HCT116 (cell line): ENCODE results near the gene MYO7B. TPM values are rescaled to one million over a fixed set of nuclear protein-coding genes. Genes with fewer than 3 reads are reported as not detected.

ENCODE experiments used
- ATAC-seq: fragments of 200-7000 bp; cut with Tn5 transposase; 2 replicates; pipeline ENCODE4 v1.9.1; 2020; ENCODE audit warnings: mild to moderate bottlenecking, moderate library complexity
- BruUV-seq: library from RNA; stranded (reverse); fragments of 400-500 nt; replicated peaks from 2 replicates; lab custom pipeline; 2021; lab: Mats Ljungman, UMichigan
- CTCF ChIA-PET: fragments of 300-600 bp; sonication (Branson Sonifier 250); formaldehyde crosslinking; loops from one replicate; lab custom pipeline; 2021; ENCODE audit warnings: antibody characterized with exemption; lab: Charles Lee
- POLR2A ChIA-PET: fragments of 300-600, 350-600 bp; sonication (Branson Sonifier 250); formaldehyde crosslinking; loops from one replicate; lab custom pipeline; 2021; ENCODE audit warnings: antibody characterized with exemption; lab: Charles Lee
- RAD21 ChIA-PET, 2 experiments: fragments of 300-600 bp; sonication (Branson Sonifier 250); formaldehyde crosslinking; loops; one replicate each; lab custom pipeline; 2023; ENCODE audit warnings: low total read pairs in 2 of 2; ENCODE audit not compliant: uncharacterized antibody in 2 of 2, unreplicated experiment in 2 of 2, low non-redundant PET in 1 of 2; lab: Charles Lee
- DNase-seq: peaks from one replicate; pipeline ENCODE4 v3.0.0-alpha.2; 2010; ENCODE audit warnings: low read depth, low spot score
- H2AFZ ChIP-seq: fragments of 200-600 bp; shearing (Covaris generic), sonication (generic); 2 replicates; pipeline ENCODE4 v1.6.1; 2017; ENCODE audit warnings: low read depth, mixed run types, mixed read lengths, antibody characterized with exemption, low read length; ENCODE audit not compliant: poor library complexity, severe bottlenecking
- H3K27ac ChIP-seq: 2 replicates; pipeline ENCODE4 v1.5.1; 2012; ENCODE audit warnings: low read depth, low read length
- H3K27me3 ChIP-seq: fragments of 200-600 bp; sonication (generic); 2 replicates; pipeline ENCODE4 v1.6.1; 2016; ENCODE audit warnings: mixed run types, low read length, mixed read lengths; ENCODE audit not compliant: insufficient read depth
- H3K36me3 ChIP-seq, 2 experiments: fragments of 200-500 bp in 1 of 2; fragments of 200-600 bp in 1 of 2; sonication (Bioruptor generic) in 1 of 2; sonication (generic) in 1 of 2; 2 replicates each; pipeline versions ENCODE4 v1.5.1 to v1.6.1; 2014 to 2016; ENCODE audit warnings: low read length in 2 of 2, inconsistent platforms in 1 of 2, mixed read lengths in 1 of 2, mixed run types in 1 of 2; ENCODE audit not compliant: insufficient read depth in 2 of 2, control insufficient read depth in 1 of 2
- H3K4me1 ChIP-seq, 2 experiments: fragments of 200-600 bp in 1 of 2; sonication (generic) in 1 of 2; 2 replicates each; pipeline versions ENCODE4 v1.5.1 to v1.6.1; 2012 to 2017; ENCODE audit warnings: low read length in 2 of 2, inconsistent platforms in 1 of 2, mild to moderate bottlenecking in 1 of 2, mixed read lengths in 1 of 2, mixed run types in 1 of 2, moderate library complexity in 1 of 2; ENCODE audit not compliant: insufficient read depth in 2 of 2, control insufficient read depth in 1 of 2
- H3K4me2 ChIP-seq: fragments of 200-600 bp; sonication (generic); 2 replicates; pipeline ENCODE4 v1.6.1; 2017; ENCODE audit warnings: mixed run types, low read length, mixed read lengths
- H3K4me3 ChIP-seq, 2 experiments: fragments of 200-600 bp in 1 of 2; sonication (generic) in 1 of 2; replicated peaks in 1 of 2; 2 replicates each; pipeline ENCODE4 v1.5.1; 2011 to 2016; ENCODE audit warnings: low read length in 2 of 2, control low read depth in 1 of 2, low read depth in 1 of 2, mild to moderate bottlenecking in 1 of 2, mixed read lengths in 1 of 2, mixed run types in 1 of 2
- H3K79me2 ChIP-seq: fragments of 200-600 bp; sonication (generic); 2 replicates; pipeline ENCODE4 v1.6.1; 2017; ENCODE audit warnings: mild to moderate bottlenecking, mixed run types, low read length, moderate library complexity, mixed read lengths; ENCODE audit not compliant: insufficient read depth
- H3K9ac ChIP-seq: fragments of 200-600 bp; sonication (generic); 2 replicates; pipeline ENCODE4 v1.6.1; 2016; ENCODE audit warnings: low read length, mixed read lengths
- H3K9me2 ChIP-seq: fragments of 200-600 bp; sonication (generic), shearing (Covaris generic); 2 replicates; pipeline ENCODE4 v1.6.1; 2017; ENCODE audit warnings: mixed run types, mild to moderate bottlenecking, moderate library complexity; ENCODE audit not compliant: insufficient read depth
- H3K9me3 ChIP-seq, 2 experiments: fragments of 200-500 bp in 1 of 2; fragments of 200-600 bp in 1 of 2; sonication (Bioruptor generic) in 1 of 2; sonication (generic) in 1 of 2; 2 replicates each; pipeline ENCODE4 v1.6.1; 2014 to 2017; ENCODE audit warnings: low read length in 2 of 2, mixed read lengths in 2 of 2, inconsistent platforms in 1 of 2, low read depth in 1 of 2, mild to moderate bottlenecking in 1 of 2, mixed run types in 1 of 2, moderate library complexity in 1 of 2; ENCODE audit not compliant: control insufficient read depth in 1 of 2, insufficient read depth in 1 of 2
- H4K20me1 ChIP-seq: fragments of 200-600 bp; sonication (generic), shearing (Covaris generic); 2 replicates; pipeline ENCODE4 v1.6.1; 2017; ENCODE audit warnings: mixed run types, mild to moderate bottlenecking, moderate library complexity; ENCODE audit not compliant: insufficient read depth
- EGR1 ChIP-seq: IDR thresholded peaks from 2 replicates; pipeline ENCODE4 v1.6.1; 2012; ENCODE audit warnings: low read depth
- POLR2AphosphoS5 ChIP-seq: IDR thresholded peaks from 2 replicates; pipeline ENCODE4 v1.6.1; 2011; ENCODE audit warnings: mild to moderate bottlenecking, low read depth, low read length, moderate library complexity
- TCF7L2 ChIP-seq: IDR thresholded peaks from 2 replicates; pipeline ENCODE4 v1.7.0; 2011; ENCODE audit warnings: borderline replicate concordance, inconsistent platforms; ENCODE audit not compliant: insufficient read depth, insufficient read length; ENCODE audit errors: extremely low read depth
- YY1 ChIP-seq: IDR thresholded peaks from 2 replicates; pipeline ENCODE4 v1.6.1; 2011; ENCODE audit warnings: low read length, low read depth, moderate library complexity, mild to moderate bottlenecking; ENCODE audit not compliant: insufficient replicate concordance; ENCODE audit errors: extremely low read depth
- ZNF274 ChIP-seq: fragments of 200-500 bp; sonication (Bioruptor generic); IDR thresholded peaks from 2 replicates; pipeline ENCODE4 v1.6.1; 2014; ENCODE audit warnings: mild to moderate bottlenecking, low read depth, low read length, inconsistent platforms
- intact Hi-C: fragments of 100-400 bp; cut with micrococcal nuclease; formaldehyde crosslinking; loops from 2 replicates; pipeline ENCODE4 v1.10.0; 2022
- total RNA-seq: library from RNA; stranded (reverse); gene quantifications from one replicate; pipeline ENCODE4 v1.2.1, GENCODE V29; 2021; ENCODE audit not compliant: unreplicated experiment
- TF ChIP-seq, protein P1 (sequence below): IDR thresholded peaks from 2 replicates; pipeline ENCODE4 v1.6.1; 2012
- TF ChIP-seq, protein P2 (sequence below): IDR thresholded peaks from 2 replicates; pipeline ENCODE4 v1.6.1; 2011; ENCODE audit warnings: mild to moderate bottlenecking, low read length, moderate library complexity; ENCODE audit not compliant: insufficient replicate concordance; ENCODE audit errors: extremely low read depth

MYO7B gene
- total RNA-seq, 1 experiment from 2014 or later, result 0.07 TPM

DNA sequence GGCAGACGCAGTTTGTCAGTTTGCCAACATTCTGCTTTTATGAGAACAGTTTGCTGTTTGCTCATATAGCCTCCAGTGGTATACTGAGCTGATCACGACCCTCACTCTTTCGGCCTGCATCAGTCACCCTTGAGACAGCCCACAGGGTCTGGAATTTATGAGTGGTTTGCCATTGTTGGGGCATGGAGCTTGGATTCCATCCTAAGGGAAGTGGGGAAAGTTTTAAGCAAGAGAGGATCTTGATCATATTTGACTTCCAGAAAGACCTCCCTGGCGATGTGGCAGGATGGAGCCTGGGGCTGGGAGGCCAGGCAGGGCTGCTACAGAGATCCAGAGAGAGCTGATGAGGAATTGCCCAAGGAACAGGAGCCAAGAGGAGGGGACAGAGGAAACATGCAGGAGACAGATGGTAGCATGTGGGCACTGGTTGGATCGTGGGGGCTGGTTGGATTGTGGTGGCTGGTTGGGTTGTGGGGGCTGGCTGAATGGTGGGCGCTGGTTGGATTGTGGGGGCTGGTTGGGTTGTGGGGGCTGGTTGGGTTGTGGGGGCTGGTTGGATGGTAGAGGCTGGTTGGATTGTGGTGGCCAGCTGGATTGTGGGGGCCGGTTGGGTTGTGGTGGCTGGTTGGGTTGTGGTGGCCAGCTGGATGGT, 83.2 kb downstream of the MYO7B start:
- Histone ChIP-seq H3K9me2 (no peaks in the 10 kb centered on the region), H2AFZ (no peak overlapping the region), H3K4me3 (no peak overlapping the region), H3K9me3 (no peaks in the 10 kb centered on the region), H3K27ac (no peak overlapping the region), H3K36me3 (no peaks in the 10 kb centered on the region), H3K79me2 (no peaks in the 10 kb centered on the region), H3K4me1 (peaks cover 0 to 11% of the 10 kb centered on the region in 2 experiments; a peak in 2 of 4 replicates), H4K20me1 (no peaks in the 10 kb centered on the region), H3K9ac (no peak overlapping the region), H3K27me3 (no peaks in the 10 kb centered on the region), H3K4me2 (no peak overlapping the region)
- intact Hi-C loops, result no loop called here
- DNase-seq (no peak), ATAC-seq (no peak)
- no peak for TF ChIP-seq POLR2AphosphoS5
- TF ChIP-seq, protein P1, sequence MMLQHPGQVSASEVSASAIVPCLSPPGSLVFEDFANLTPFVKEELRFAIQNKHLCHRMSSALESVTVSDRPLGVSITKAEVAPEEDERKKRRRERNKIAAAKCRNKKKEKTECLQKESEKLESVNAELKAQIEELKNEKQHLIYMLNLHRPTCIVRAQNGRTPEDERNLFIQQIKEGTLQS, result no peak
- no peak for TF ChIP-seq ZNF274
- no peak for TF ChIP-seq TCF7L2
- TF ChIP-seq, protein P2, sequence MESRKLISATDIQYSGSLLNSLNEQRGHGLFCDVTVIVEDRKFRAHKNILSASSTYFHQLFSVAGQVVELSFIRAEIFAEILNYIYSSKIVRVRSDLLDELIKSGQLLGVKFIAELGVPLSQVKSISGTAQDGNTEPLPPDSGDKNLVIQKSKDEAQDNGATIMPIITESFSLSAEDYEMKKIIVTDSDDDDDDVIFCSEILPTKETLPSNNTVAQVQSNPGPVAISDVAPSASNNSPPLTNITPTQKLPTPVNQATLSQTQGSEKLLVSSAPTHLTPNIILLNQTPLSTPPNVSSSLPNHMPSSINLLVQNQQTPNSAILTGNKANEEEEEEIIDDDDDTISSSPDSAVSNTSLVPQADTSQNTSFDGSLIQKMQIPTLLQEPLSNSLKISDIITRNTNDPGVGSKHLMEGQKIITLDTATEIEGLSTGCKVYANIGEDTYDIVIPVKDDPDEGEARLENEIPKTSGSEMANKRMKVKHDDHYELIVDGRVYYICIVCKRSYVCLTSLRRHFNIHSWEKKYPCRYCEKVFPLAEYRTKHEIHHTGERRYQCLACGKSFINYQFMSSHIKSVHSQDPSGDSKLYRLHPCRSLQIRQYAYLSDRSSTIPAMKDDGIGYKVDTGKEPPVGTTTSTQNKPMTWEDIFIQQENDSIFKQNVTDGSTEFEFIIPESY, result no peak
- TF ChIP-seq EGR1, result no peak
- no peak for TF ChIP-seq YY1
- POLR2A ChIA-PET, result no interaction called here
- no TSS peak for BruUV-seq
- RAD21 ChIA-PET, result no interaction called here
- CTCF ChIA-PET, result interaction anchor here (0.7 kb wide), 1 partner anchor 31 kb away, joined by 3 read pairs; no protein-coding TSS in a partner anchor
